B cell (primary cell): ENCODE results near the gene SLC13A2. TPM values are rescaled to one million over a fixed set of nuclear protein-coding genes. Genes with fewer than 3 reads are reported as not detected.

Source experiments
- ATAC-seq: fragments of 200-7000 bp; cut with Tn5 transposase; one replicate; pipeline ENCODE4 v1.10.0; 2021; ENCODE audit warnings: low read depth, mild to moderate bottlenecking, moderate number of reproducible peaks, moderate library complexity
- CTCF ChIA-PET: fragments of 350-600 bp; sonication (Branson Sonifier 250); formaldehyde crosslinking; loops from one replicate; lab custom pipeline; 2021; ENCODE audit warnings: antibody characterized with exemption, inconsistent platforms; lab: Charles Lee
- POLR2A ChIA-PET: fragments of 350-600 bp; sonication (Branson Sonifier 250); formaldehyde crosslinking; loops from one replicate; lab custom pipeline; 2021; ENCODE audit warnings: antibody characterized with exemption; lab: Charles Lee
- DNase-seq: peaks from one replicate; pipeline ENCODE4 v3.0.0; 2013
- H2AFZ ChIP-seq: 2 replicates; pipeline ENCODE4 v1.6.1; 2012; ENCODE audit warnings: mild to moderate bottlenecking, low read depth, low read length; ENCODE audit not compliant: insufficient read depth, poor library complexity, severe bottlenecking
- H3K27ac ChIP-seq, 2 donors: 1 replicate in 1 of 2; 2 replicates in 1 of 2; pipeline ENCODE4 v1.5.1; 2012 to 2013; ENCODE audit warnings: low read length in 2 of 2, mild to moderate bottlenecking in 2 of 2, moderate library complexity in 1 of 2
- H3K27me3 ChIP-seq, 4 experiments: fragments of 200-600 bp in 1 of 4; sonication (generic) in 1 of 4; replicated peaks in 1 of 4; 1 replicate in 2 of 4; 2 replicates in 2 of 4; pipeline versions ENCODE4 v1.6.1 to v1.7.0; 2013 to 2016; ENCODE audit warnings: low read length in 3 of 4, mild to moderate bottlenecking in 2 of 4, mixed read lengths in 1 of 4, moderate library complexity in 1 of 4; ENCODE audit not compliant: insufficient read depth in 4 of 4, control insufficient read depth in 3 of 4; ENCODE audit errors: control extremely low read depth in 1 of 4
- H3K36me3 ChIP-seq, 2 experiments: replicated peaks in 1 of 2; 1 replicate in 1 of 2; 2 replicates in 1 of 2; pipeline versions ENCODE4 v1.6.1 to v1.7.1; 2013; ENCODE audit warnings: low read length in 1 of 2; ENCODE audit not compliant: insufficient read depth in 2 of 2, control insufficient read depth in 1 of 2; ENCODE audit errors: control extremely low read depth in 1 of 2, extremely low read depth in 1 of 2
- H3K4me1 ChIP-seq, 2 donors: fragments of 200-600 bp in 1 of 2; sonication (generic) in 1 of 2; 1 replicate in 1 of 2; 2 replicates in 1 of 2; pipeline versions ENCODE4 v1.5.1 to v1.6.1; 2013 to 2017; ENCODE audit warnings: low read length in 2 of 2; ENCODE audit not compliant: control insufficient read depth in 2 of 2, insufficient read depth in 2 of 2
- H3K4me2 ChIP-seq: replicated peaks from 2 replicates; pipeline ENCODE3; 2012; ENCODE audit warnings: mild to moderate bottlenecking, low read depth, low read length; ENCODE audit not compliant: poor library complexity, severe bottlenecking
- H3K4me3 ChIP-seq, 5 experiments: fragments of 200-600 bp in 1 of 5; sonication (generic) in 1 of 5; 1 replicate in 3 of 5; 2 replicates in 2 of 5; pipeline versions ENCODE4 v1.5.1 to v1.7.0; 2011 to 2016; ENCODE audit warnings: low read length in 4 of 5, mild to moderate bottlenecking in 4 of 5, low read depth in 2 of 5, control low read depth in 1 of 5, moderate library complexity in 1 of 5; ENCODE audit not compliant: insufficient read depth in 1 of 5; ENCODE audit errors: control extremely low read depth in 1 of 5, extremely low read depth in 1 of 5
- H3K79me2 ChIP-seq: fragments of 200-600 bp; sonication (generic); one replicate; pipeline ENCODE4 v1.6.0; 2016; ENCODE audit warnings: low read length; ENCODE audit not compliant: control insufficient read depth, insufficient read depth
- H3K9ac ChIP-seq: fragments of 200-600 bp; sonication (generic); 2 replicates; pipeline ENCODE4 v1.6.1; 2017; ENCODE audit warnings: mild to moderate bottlenecking, low read length, moderate library complexity
- H3K9me3 ChIP-seq, 3 donors: one replicate each; pipeline versions ENCODE4 v1.6.1 to v1.7.1; 2013; ENCODE audit warnings: low read length in 2 of 3; ENCODE audit not compliant: control insufficient read depth in 2 of 3, insufficient read depth in 1 of 3; ENCODE audit errors: control extremely low read depth in 1 of 3
- H4K20me1 ChIP-seq: 2 replicates; pipeline ENCODE4 v1.6.0; 2012; ENCODE audit warnings: mild to moderate bottlenecking, low read length; ENCODE audit not compliant: insufficient read depth, control insufficient read depth, poor library complexity, severe bottlenecking
- H3K27ac Mint-ChIP-seq: one replicate; pipeline ENCODE4 v1.8.0; 2021; ENCODE audit warnings: mixed read lengths
- H3K27me3 Mint-ChIP-seq: one replicate; pipeline ENCODE4 v1.8.0; 2021; ENCODE audit warnings: mixed read lengths
- H3K4me1 Mint-ChIP-seq: one replicate; pipeline ENCODE4 v1.8.0; 2021; ENCODE audit warnings: mixed read lengths
- H3K4me3 Mint-ChIP-seq: one replicate; pipeline ENCODE4 v1.8.0; 2021; ENCODE audit warnings: mixed read lengths
- H3K9me3 Mint-ChIP-seq: one replicate; pipeline ENCODE4 v1.8.0; 2022; ENCODE audit warnings: mixed read lengths; ENCODE audit not compliant: insufficient read depth
- EZH2 ChIP-seq: IDR thresholded peaks from 2 replicates; pipeline ENCODE4 v1.6.1; 2012; ENCODE audit warnings: borderline replicate concordance, low read depth, mild to moderate bottlenecking, moderate library complexity, low read length; ENCODE audit not compliant: insufficient read depth, poor library complexity, severe bottlenecking
- WGBS: methylation state at CpG from one replicate; pipeline ENCODE4 v1.1.5; 2013; ENCODE audit warnings: missing lambda C conversion rate; ENCODE audit not compliant: insufficient coverage; 5-methylcytosine and 5-hydroxymethylcytosine counted together
- intact Hi-C: fragments of 100-400 bp; cut with micrococcal nuclease; formaldehyde crosslinking; loops from one replicate; pipeline ENCODE4 v1.10.0; 2022
- polyA plus RNA-seq: library from polyadenylated mRNA; depleted of rRNA; stranded (reverse); fragments of >200 nt; gene quantifications from 2 replicates; pipeline ENCODE4 v1.2.3, GENCODE V29; 2012
- total RNA-seq, 2 donors: library from RNA; stranded (reverse); fragments of 120-200 nt in 1 of 2; gene quantifications; 1 replicate in 1 of 2; 2 replicates in 1 of 2; pipeline versions ENCODE4 v1.2.3 to v1.2.4, GENCODE V29; 2013 to 2022
- TF ChIP-seq, protein P1 (sequence below): fragments of 200-600 bp; IDR thresholded peaks from one replicate; pipeline ENCODE4 v1.8.0; 2022; ENCODE audit warnings: antibody characterized with exemption, mild to moderate bottlenecking

The SLC13A2 gene
- total and polyA plus RNA-seq, 2 donors (not counting 1 experiment from before 2014, with no cell fraction given): not detected

DNA sequence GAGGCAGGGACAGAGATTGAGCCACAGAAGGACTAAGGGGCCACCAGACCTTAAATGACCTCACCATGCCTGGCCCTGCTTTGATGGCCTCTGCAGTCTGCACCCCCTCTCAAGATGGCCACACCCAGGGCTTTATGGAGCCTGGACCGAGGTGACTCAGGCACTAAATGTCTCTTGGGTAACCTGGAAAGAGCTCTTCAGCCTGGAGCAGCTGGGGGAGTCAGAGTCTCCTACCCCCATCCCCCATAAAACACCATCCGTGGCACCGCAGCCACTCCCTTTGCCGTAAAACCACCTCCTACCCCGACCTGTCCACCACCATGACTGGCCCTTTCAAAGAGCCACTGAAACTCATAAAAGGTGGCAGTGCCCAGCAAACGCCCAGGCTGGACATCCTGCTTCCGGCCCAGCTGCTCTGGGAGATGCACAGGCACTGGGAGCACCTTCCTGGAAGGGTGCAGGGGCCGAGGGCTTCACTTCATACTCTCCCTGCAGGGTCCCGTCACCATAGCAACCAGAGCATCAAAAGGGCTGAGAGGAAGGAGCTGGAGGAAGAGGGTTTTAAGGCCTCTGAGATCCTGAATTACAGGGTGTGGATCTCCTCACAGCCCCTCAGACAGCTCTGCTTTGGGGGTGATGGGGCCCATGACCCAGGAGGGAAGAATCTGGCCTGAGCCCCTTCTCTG lies 55.0 kb downstream of the SLC13A2 start:
- Mint-ChIP-seq H3K9me3 (no peaks in the 10 kb centered on the region), H3K4me3 (no peak overlapping the region), H3K27ac (no peak overlapping the region), H3K4me1 (no peaks in the 10 kb centered on the region), H3K27me3 (peaks cover 3% of the 10 kb centered on the region)
- no peaks in the 10 kb centered on the region for H4K20me1 ChIP-seq
- H2AFZ ChIP-seq: no peak overlapping the region
- intact Hi-C loops: no loop called here
- H3K9ac ChIP-seq: no peak overlapping the region
- no peaks in the 10 kb centered on the region for H3K79me2 ChIP-seq
- DNase-seq: no peak
- H3K27me3 ChIP-seq: peaks cover 0 to 2% (median 0%) of the 10 kb centered on the region in 4 experiments
- H3K9me3 ChIP-seq: no peaks in the 10 kb centered on the region
- WGBS: 75% methylated on average over 9 of the region's 9 CpGs
- no peaks in the 10 kb centered on the region for H3K4me1 ChIP-seq
- ChIA-PET POLR2A (interaction anchor here (0.6 kb wide), 1 partner anchor 64 kb away, joined by 3 read pairs; no protein-coding TSS in a partner anchor), CTCF (interaction anchor here (0.9 kb wide), 1 partner anchor 12 kb away, joined by 3 read pairs; no protein-coding TSS in a partner anchor)
- H3K27ac ChIP-seq: no peak overlapping the region
- TF ChIP-seq EZH2: no peak
- TF ChIP-seq, protein P1, sequence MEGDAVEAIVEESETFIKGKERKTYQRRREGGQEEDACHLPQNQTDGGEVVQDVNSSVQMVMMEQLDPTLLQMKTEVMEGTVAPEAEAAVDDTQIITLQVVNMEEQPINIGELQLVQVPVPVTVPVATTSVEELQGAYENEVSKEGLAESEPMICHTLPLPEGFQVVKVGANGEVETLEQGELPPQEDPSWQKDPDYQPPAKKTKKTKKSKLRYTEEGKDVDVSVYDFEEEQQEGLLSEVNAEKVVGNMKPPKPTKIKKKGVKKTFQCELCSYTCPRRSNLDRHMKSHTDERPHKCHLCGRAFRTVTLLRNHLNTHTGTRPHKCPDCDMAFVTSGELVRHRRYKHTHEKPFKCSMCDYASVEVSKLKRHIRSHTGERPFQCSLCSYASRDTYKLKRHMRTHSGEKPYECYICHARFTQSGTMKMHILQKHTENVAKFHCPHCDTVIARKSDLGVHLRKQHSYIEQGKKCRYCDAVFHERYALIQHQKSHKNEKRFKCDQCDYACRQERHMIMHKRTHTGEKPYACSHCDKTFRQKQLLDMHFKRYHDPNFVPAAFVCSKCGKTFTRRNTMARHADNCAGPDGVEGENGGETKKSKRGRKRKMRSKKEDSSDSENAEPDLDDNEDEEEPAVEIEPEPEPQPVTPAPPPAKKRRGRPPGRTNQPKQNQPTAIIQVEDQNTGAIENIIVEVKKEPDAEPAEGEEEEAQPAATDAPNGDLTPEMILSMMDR: no peak
- no peak overlapping the region for H3K4me2 ChIP-seq
- H3K36me3 ChIP-seq: no peaks in the 10 kb centered on the region
- H3K4me3 ChIP-seq: no peak overlapping the region
- no peak for ATAC-seq

DNA sequence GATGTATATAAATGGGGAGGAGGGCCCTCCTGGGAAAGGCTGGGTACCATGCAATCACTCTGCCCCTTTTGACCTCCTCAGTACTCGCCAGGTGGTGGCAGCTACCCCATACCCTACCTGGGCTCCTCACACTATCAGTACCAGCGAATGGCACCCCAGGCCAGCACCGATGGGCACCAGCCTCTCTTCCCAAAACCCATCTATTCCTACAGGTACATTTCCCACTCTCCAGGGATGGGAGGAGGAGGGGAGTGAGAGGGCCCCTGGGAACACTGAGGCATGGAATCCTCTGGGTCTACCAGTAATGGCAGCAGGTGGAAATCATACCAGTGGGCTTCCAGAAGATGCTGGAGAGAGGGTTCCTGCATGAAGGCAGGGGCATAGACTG lies 55.6 kb downstream of the SLC13A2 start:
- no peaks in the 10 kb centered on the region for H4K20me1 ChIP-seq
- no peak for DNase-seq
- no peaks in the 10 kb centered on the region for H3K4me1 ChIP-seq
- no peak overlapping the region for H3K9ac ChIP-seq
- no CpG with 5 or more reads among the region's 3 CpGs for WGBS
- H3K4me1 Mint-ChIP-seq: no peaks in the 10 kb centered on the region
- no peak for ATAC-seq
- no peak overlapping the region for H3K4me3 ChIP-seq
- no peak overlapping the region for H3K27ac Mint-ChIP-seq
- peaks cover 0 to 2% (median 0%) of the 10 kb centered on the region in 4 experiments for H3K27me3 ChIP-seq
- no peak overlapping the region for H3K27ac ChIP-seq
- H2AFZ ChIP-seq: no peak overlapping the region
- TF ChIP-seq, protein P1: no peak
- no peak for TF ChIP-seq EZH2
- peaks cover 3% of the 10 kb centered on the region for H3K27me3 Mint-ChIP-seq
- H3K9me3 Mint-ChIP-seq: no peaks in the 10 kb centered on the region
- no peak overlapping the region for H3K4me2 ChIP-seq
- no peaks in the 10 kb centered on the region for H3K36me3 ChIP-seq
- CTCF ChIA-PET: no interaction called here
- H3K4me3 Mint-ChIP-seq: no peak overlapping the region
- intact Hi-C loops: no loop called here
- POLR2A ChIA-PET: interaction anchor here (0.6 kb wide), 1 partner anchor 65 kb away, joined by 3 read pairs; no protein-coding TSS in a partner anchor
- H3K9me3 ChIP-seq: no peaks in the 10 kb centered on the region
- no peaks in the 10 kb centered on the region for H3K79me2 ChIP-seq
